IMR-90 (cell line): Measurements from ENCODE around the gene C1orf167. TPM values are rescaled to one million over a fixed set of nuclear protein-coding genes. Genes with fewer than 3 reads are reported as not detected.

Source experiments
- ATAC-seq: fragments of 200-7000 bp; cut with Tn5 transposase; 2 replicates; pipeline ENCODE4 v1.9.1; 2020; ENCODE audit warnings: low read depth, mild to moderate bottlenecking, moderate library complexity
- BruUV-seq: library from RNA; stranded (reverse); fragments of 400-500 nt; replicated peaks from 2 replicates; lab custom pipeline; 2021; lab: Mats Ljungman, UMichigan
- CTCF ChIA-PET: fragments of 300-600 bp; formaldehyde crosslinking; extraction: SDS; loops from one replicate; lab custom pipeline; 2021; ENCODE audit warnings: antibody characterized with exemption; lab: Yijun Ruan, JAX
- POLR2A ChIA-PET: fragments of 300-600 bp; sonication (Branson Sonifier 250); formaldehyde crosslinking; loops from one replicate; lab custom pipeline; 2022; ENCODE audit warnings: antibody characterized with exemption; ENCODE audit not compliant: unreplicated experiment; lab: Charles Lee
- DNase-seq: peaks from one replicate; pipeline ENCODE4 v3.0.0; 2013
- H2AFZ ChIP-seq: replicated peaks from 2 replicates; pipeline ENCODE3; 2013; ENCODE audit warnings: low read length, mild to moderate bottlenecking; ENCODE audit not compliant: poor library complexity
- H2AK5ac ChIP-seq: 2 replicates; pipeline ENCODE4 v1.6.1; 2013; ENCODE audit warnings: low read depth, low read length, inconsistent platforms
- H2AK9ac ChIP-seq: replicated peaks from 2 replicates; pipeline ENCODE3; 2013; ENCODE audit warnings: mild to moderate bottlenecking, low read depth, low read length, moderate library complexity; ENCODE audit not compliant: poor library complexity
- H2BK120ac ChIP-seq: 2 replicates; pipeline ENCODE4 v1.6.1; 2013; ENCODE audit warnings: low read depth, low read length, inconsistent platforms
- H2BK15ac ChIP-seq: 3 replicates; pipeline ENCODE4 v1.6.1; 2013; ENCODE audit warnings: low read depth, low read length, inconsistent platforms
- H2BK20ac ChIP-seq: 2 replicates; pipeline ENCODE4 v1.6.1; 2013; ENCODE audit warnings: low read depth, mild to moderate bottlenecking, inconsistent platforms, low read length, moderate library complexity
- H2BK5ac ChIP-seq: 2 replicates; pipeline ENCODE4 v1.6.1; 2013; ENCODE audit warnings: mild to moderate bottlenecking, low read depth, low read length, inconsistent platforms; ENCODE audit not compliant: poor library complexity, severe bottlenecking
- H3K14ac ChIP-seq: replicated peaks from 2 replicates; pipeline ENCODE4 v1.6.1; 2013; ENCODE audit warnings: low read depth, low read length, inconsistent platforms
- H3K18ac ChIP-seq: 2 replicates; pipeline ENCODE4 v1.6.1; 2013; ENCODE audit warnings: low read depth, low read length, control low read depth
- H3K23ac ChIP-seq: 2 replicates; pipeline ENCODE4 v1.6.1; 2013; ENCODE audit warnings: low read depth, low read length, inconsistent platforms
- H3K27ac ChIP-seq: 2 replicates; pipeline ENCODE4 v1.5.1; 2013; ENCODE audit warnings: mild to moderate bottlenecking, control low read depth, low read length; ENCODE audit not compliant: insufficient read depth
- H3K27me3 ChIP-seq: 2 replicates; pipeline ENCODE4 v1.6.1; 2013; ENCODE audit warnings: low read length; ENCODE audit not compliant: control insufficient read depth, insufficient read depth
- H3K36me3 ChIP-seq: 2 replicates; pipeline ENCODE4 v1.6.1; 2013; ENCODE audit warnings: low read length, mixed read lengths; ENCODE audit not compliant: control insufficient read depth, insufficient read depth
- H3K4ac ChIP-seq: 2 replicates; pipeline ENCODE4 v1.6.1; 2013; ENCODE audit warnings: low read depth, low read length, inconsistent platforms
- H3K4me1 ChIP-seq: 2 replicates; pipeline ENCODE4 v1.6.1; 2013; ENCODE audit warnings: low read length, mixed read lengths; ENCODE audit not compliant: control insufficient read depth, insufficient read depth
- H3K4me2 ChIP-seq: 2 replicates; pipeline ENCODE4 v1.6.1; 2013; ENCODE audit warnings: low read depth, mild to moderate bottlenecking, control low read depth, low read length, moderate library complexity
- H3K4me3 ChIP-seq: 2 replicates; pipeline ENCODE4 v1.5.1; 2013; ENCODE audit warnings: low read depth, mild to moderate bottlenecking, control low read depth, low read length, moderate library complexity; ENCODE audit not compliant: insufficient read depth
- H3K56ac ChIP-seq: 2 replicates; pipeline ENCODE4 v1.6.1; 2013; ENCODE audit warnings: low read length, inconsistent platforms; ENCODE audit not compliant: insufficient read depth; ENCODE audit errors: extremely low read depth
- H3K79me1 ChIP-seq, 2 experiments: 2 replicates each; pipeline ENCODE4 v1.6.1; 2013; ENCODE audit warnings: low read length in 2 of 2, inconsistent platforms in 1 of 2, low read depth in 1 of 2
- H3K9ac ChIP-seq: 2 replicates; pipeline ENCODE4 v1.6.1; 2013; ENCODE audit warnings: low read depth, low read length, control low read depth
- H3K9me1 ChIP-seq: 2 replicates; pipeline ENCODE4 v1.6.1; 2013; ENCODE audit warnings: low read length, inconsistent platforms; ENCODE audit not compliant: insufficient read depth
- H3K9me3 ChIP-seq: 2 replicates; pipeline ENCODE4 v1.6.1; 2013; ENCODE audit warnings: low read length; ENCODE audit not compliant: control insufficient read depth, insufficient read depth
- H4K20me1 ChIP-seq: 2 replicates; pipeline ENCODE4 v1.6.1; 2013; ENCODE audit warnings: low read length, inconsistent platforms; ENCODE audit not compliant: insufficient read depth
- H4K5ac ChIP-seq: 2 replicates; pipeline ENCODE4 v1.6.1; 2013; ENCODE audit warnings: mild to moderate bottlenecking, low read depth, low read length, control low read depth
- H4K8ac ChIP-seq, 2 experiments: 2 replicates each; pipeline ENCODE4 v1.6.1; 2013; ENCODE audit warnings: low read depth in 2 of 2, low read length in 2 of 2, control low read depth in 1 of 2, inconsistent platforms in 1 of 2
- H4K91ac ChIP-seq: 2 replicates; pipeline ENCODE4 v1.6.1; 2013; ENCODE audit warnings: low read depth, low read length, inconsistent platforms; ENCODE audit not compliant: insufficient read depth
- BHLHE40 ChIP-seq: fragments of 150-350 bp; IDR thresholded peaks from 2 replicates; pipeline ENCODE4 v1.6.1; 2016; ENCODE audit warnings: mild to moderate bottlenecking, low read depth, low read length
- CEBPB ChIP-seq: IDR thresholded peaks from 2 replicates; pipeline ENCODE4 v1.6.1; 2012; ENCODE audit warnings: low read depth, low read length, improper control_type of control experiment
- CHD1 ChIP-seq: IDR thresholded peaks from 2 replicates; pipeline ENCODE4 v1.6.1; 2012; ENCODE audit warnings: low read depth, low read length, improper control_type of control experiment
- FOS ChIP-seq: fragments of 150-350 bp; IDR thresholded peaks from 2 replicates; pipeline ENCODE4 v1.6.1; 2016; ENCODE audit warnings: low read depth, low read length
- MXI1 ChIP-seq: IDR thresholded peaks from 2 replicates; pipeline ENCODE4 v1.6.1; 2012; ENCODE audit warnings: low read depth, mild to moderate bottlenecking, low read length, moderate library complexity, borderline replicate concordance
- NFE2L2 ChIP-seq: fragments of 150-350 bp; IDR thresholded peaks from 2 replicates; pipeline ENCODE4 v1.6.1; 2016; ENCODE audit warnings: low read depth, mild to moderate bottlenecking, low read length
- RAD21 ChIP-seq: IDR thresholded peaks from 2 replicates; pipeline ENCODE4 v1.6.1; 2012; ENCODE audit warnings: low read length, improper control_type of control experiment
- RCOR1 ChIP-seq: IDR thresholded peaks from 2 replicates; pipeline ENCODE4 v1.6.1; 2012; ENCODE audit warnings: mild to moderate bottlenecking, low read length, improper control_type of control experiment; ENCODE audit not compliant: insufficient replicate concordance
- WGBS, 2 experiments: methylation state at CpG; one replicate each; pipeline versions ENCODE4 v1.1.5 to v1.1.7; 2013; ENCODE audit warnings: missing lambda C conversion rate in 2 of 2; ENCODE audit not compliant: insufficient read length in 1 of 2; ENCODE audit errors: extremely low coverage in 2 of 2; 5-methylcytosine and 5-hydroxymethylcytosine counted together
- dilution Hi-C: fragments of 300-500 bp; cut with HindIII; formaldehyde crosslinking; loops from one replicate; pipeline ENCODE4 v1.14.3; 2018; ENCODE audit warnings: low sequenced_read_pairs; ENCODE audit not compliant: unreplicated experiment
- in situ Hi-C: fragments of 300-500 bp; cut with MboI; formaldehyde crosslinking; loops from 3 replicates; pipeline ENCODE4 v1.14.3; 2019; ENCODE audit warnings: low sequenced_read_pairs, inconsistent platforms, mixed read lengths
- intact Hi-C: fragments of 100-400 bp; cut with micrococcal nuclease; formaldehyde crosslinking; loops from 2 replicates; pipeline ENCODE4 v1.10.0; 2022
- polyA plus RNA-seq, 3 experiments: library from polyadenylated mRNA; depleted of rRNA; stranded (reverse); fragments of >200 nt; gene quantifications; 2 replicates each; pipeline ENCODE4 v1.2.3, GENCODE V29; 2012; ENCODE audit warnings: low replicate concordance in 1 of 3
- total RNA-seq: library from RNA; depleted of rRNA; stranded (reverse); fragments of >200 nt; gene quantifications from 2 replicates; pipeline ENCODE4 v1.2.3, GENCODE V29; 2012
- TF ChIP-seq, protein P1 (sequence below): conservative IDR thresholded peaks from 2 replicates; pipeline ENCODE4 v1.5.1; 2012; ENCODE audit warnings: mild to moderate bottlenecking, low read depth, low read length, improper control_type of control experiment
- TF ChIP-seq, protein P2 (sequence below): fragments of 150-350 bp; IDR thresholded peaks from 2 replicates; pipeline ENCODE4 v1.6.1; 2016; ENCODE audit warnings: low read depth, mild to moderate bottlenecking, low read length, moderate library complexity, borderline replicate concordance

The C1orf167 gene
- total and polyA plus RNA-seq, 2 of the 4 experiments (the other 2 are of a cell fraction) = under 0.01 to 0.15 TPM

DNA sequence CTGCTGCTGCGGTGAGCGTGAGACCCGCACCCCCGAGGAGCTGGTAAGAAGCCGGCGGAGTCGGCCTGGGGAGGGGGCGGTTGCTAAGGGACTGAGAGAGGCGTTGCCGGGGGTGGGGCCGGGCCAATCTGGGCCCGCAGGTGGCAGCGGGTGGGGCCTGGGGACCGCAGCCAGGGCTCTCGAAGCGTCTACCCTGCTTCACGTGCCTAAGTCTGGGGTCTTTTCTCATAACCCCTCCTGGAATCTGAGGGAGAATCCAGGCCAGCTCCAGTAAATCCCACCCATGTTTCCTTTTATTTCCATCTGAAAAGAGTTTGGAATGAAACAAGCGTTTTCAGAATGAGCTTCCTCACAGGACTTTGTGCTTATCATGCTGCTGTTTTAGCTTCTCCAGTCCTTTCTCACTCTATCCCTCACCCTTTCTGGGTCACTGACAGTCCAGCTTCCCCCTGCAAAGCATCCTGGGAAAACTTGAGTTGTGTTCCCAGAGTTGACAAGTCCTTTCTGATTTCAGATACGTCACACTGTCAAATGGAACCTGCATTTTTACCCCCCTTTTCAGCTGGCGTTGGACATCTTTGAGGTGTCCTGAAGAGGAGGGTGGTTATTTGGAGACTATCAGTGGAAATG is 44.4 kb downstream of the C1orf167 start:
- WGBS, 2 experiments = 0% methylated on average over 4 of the region's 20 CpGs; no CpG with 5 or more reads in 1 of the 2 experiments
- peak overlapping the region; percentile 88 for H3K14ac ChIP-seq
- no peak for TF ChIP-seq RCOR1
- no peak for TF ChIP-seq MXI1
- TF ChIP-seq BHLHE40 = no peak
- no peak for TF ChIP-seq NFE2L2
- no peak for TF ChIP-seq CHD1
- TF ChIP-seq, protein P1, sequence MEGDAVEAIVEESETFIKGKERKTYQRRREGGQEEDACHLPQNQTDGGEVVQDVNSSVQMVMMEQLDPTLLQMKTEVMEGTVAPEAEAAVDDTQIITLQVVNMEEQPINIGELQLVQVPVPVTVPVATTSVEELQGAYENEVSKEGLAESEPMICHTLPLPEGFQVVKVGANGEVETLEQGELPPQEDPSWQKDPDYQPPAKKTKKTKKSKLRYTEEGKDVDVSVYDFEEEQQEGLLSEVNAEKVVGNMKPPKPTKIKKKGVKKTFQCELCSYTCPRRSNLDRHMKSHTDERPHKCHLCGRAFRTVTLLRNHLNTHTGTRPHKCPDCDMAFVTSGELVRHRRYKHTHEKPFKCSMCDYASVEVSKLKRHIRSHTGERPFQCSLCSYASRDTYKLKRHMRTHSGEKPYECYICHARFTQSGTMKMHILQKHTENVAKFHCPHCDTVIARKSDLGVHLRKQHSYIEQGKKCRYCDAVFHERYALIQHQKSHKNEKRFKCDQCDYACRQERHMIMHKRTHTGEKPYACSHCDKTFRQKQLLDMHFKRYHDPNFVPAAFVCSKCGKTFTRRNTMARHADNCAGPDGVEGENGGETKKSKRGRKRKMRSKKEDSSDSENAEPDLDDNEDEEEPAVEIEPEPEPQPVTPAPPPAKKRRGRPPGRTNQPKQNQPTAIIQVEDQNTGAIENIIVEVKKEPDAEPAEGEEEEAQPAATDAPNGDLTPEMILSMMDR = no peak
- TF ChIP-seq, protein P2, sequence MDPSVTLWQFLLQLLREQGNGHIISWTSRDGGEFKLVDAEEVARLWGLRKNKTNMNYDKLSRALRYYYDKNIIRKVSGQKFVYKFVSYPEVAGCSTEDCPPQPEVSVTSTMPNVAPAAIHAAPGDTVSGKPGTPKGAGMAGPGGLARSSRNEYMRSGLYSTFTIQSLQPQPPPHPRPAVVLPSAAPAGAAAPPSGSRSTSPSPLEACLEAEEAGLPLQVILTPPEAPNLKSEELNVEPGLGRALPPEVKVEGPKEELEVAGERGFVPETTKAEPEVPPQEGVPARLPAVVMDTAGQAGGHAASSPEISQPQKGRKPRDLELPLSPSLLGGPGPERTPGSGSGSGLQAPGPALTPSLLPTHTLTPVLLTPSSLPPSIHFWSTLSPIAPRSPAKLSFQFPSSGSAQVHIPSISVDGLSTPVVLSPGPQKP = no peak
- no peak for TF ChIP-seq RAD21
- no peak for TF ChIP-seq CEBPB
- no peak for TF ChIP-seq FOS
- peak overlapping the region; percentile 50 for H3K9ac ChIP-seq
- H3K4me2 ChIP-seq = peak overlapping the region; percentile 94
- intact Hi-C loops (no loop called here), dilution Hi-C loops (no loop called here), in situ Hi-C loops (no loop called here)
- no peaks in the 10 kb centered on the region; the same call in 1 of the 2 replicates for H3K9me1 ChIP-seq
- H2AFZ ChIP-seq = peak overlapping the region; percentile 98
- H3K18ac ChIP-seq = no peak overlapping the region; the same call in 1 of the 2 replicates
- H4K20me1 ChIP-seq = no peaks in the 10 kb centered on the region; the same call in 1 of the 2 replicates
- H3K4me1 ChIP-seq = peaks cover 13% of the 10 kb centered on the region
- peak overlapping the region; percentile 86 for H3K4ac ChIP-seq
- peaks cover 10% of the 10 kb centered on the region for H3K36me3 ChIP-seq
- ATAC-seq (peak; percentile 4), DNase-seq (peak; percentile 21)
- no peak overlapping the region for H2BK20ac ChIP-seq
- peak overlapping the region; percentile 88 for H3K23ac ChIP-seq
- H3K27me3 ChIP-seq = no peaks in the 10 kb centered on the region
- ChIA-PET POLR2A (interaction anchor here (0.5 to 0.7 kb wide), 2 partner anchors 102 to 449 kb away, joined by 4 to 5 read pairs; no protein-coding TSS in a partner anchor), CTCF (interaction anchor here (0.6 to 1.2 kb wide), 2 partner anchors 22 to 84 kb away, joined by 3 read pairs; no protein-coding TSS in a partner anchor)
- H3K27ac ChIP-seq = peak overlapping the region; percentile 59
- peak overlapping the region; percentile 72 for H2AK5ac ChIP-seq
- peak overlapping the region; percentile 71 for H2BK5ac ChIP-seq
- peaks cover 12 to 61% of the 10 kb centered on the region in 2 experiments; a peak in 3 of 4 replicates for H3K79me1 ChIP-seq
- H4K5ac ChIP-seq = peak overlapping the region; percentile 62
- H2BK15ac ChIP-seq = 0 out of 3 replicates have a peak overlapping the region, but pooled peaks have one; percentile 15
- H3K4me3 ChIP-seq = peak overlapping the region; percentile 67
- peak overlapping the region; percentile 66; the same call in 1 of the 2 replicates for H3K56ac ChIP-seq
- H2AK9ac ChIP-seq = peak overlapping the region; percentile 96
- H4K8ac ChIP-seq = peak overlapping the region; percentile 63 to 84; a peak in 3 of 4 replicates
- H2BK120ac ChIP-seq = peak overlapping the region; percentile 71; the same call in 1 of the 2 replicates
- no TSS peak for BruUV-seq
- no peaks in the 10 kb centered on the region for H3K9me3 ChIP-seq
- peak overlapping the region; percentile 76 for H4K91ac ChIP-seq
